ENCODE results near the gene ARHGAP24. TPM values are rescaled to one million over a fixed set of nuclear protein-coding genes. Genes with fewer than 3 reads are reported as not detected.

ARHGAP24 gene
- total RNA-seq, 1 experiment from 2014 or later, result 1.3 TPM

DNA sequence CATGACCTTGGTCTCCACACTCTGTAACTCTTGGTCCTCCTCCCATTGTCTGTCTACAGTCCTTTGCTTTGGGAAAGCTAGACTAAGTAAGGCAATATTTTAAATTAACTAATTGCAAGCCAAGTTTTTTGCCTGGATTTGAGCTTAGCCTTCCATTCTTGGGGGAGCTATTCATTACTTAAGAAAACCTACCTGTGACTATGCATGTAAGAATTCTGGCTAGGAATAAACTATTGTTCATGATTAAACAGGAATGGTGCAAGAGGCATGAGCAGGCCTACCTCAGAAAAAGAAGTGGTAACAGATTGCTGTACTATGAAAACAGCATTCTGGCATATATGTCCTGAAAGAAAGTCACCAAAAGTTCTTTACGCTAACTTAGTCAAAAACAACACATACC lies 575.5 kb downstream of the ARHGAP24 start (continued):
- TF ChIP-seq, protein P1, sequence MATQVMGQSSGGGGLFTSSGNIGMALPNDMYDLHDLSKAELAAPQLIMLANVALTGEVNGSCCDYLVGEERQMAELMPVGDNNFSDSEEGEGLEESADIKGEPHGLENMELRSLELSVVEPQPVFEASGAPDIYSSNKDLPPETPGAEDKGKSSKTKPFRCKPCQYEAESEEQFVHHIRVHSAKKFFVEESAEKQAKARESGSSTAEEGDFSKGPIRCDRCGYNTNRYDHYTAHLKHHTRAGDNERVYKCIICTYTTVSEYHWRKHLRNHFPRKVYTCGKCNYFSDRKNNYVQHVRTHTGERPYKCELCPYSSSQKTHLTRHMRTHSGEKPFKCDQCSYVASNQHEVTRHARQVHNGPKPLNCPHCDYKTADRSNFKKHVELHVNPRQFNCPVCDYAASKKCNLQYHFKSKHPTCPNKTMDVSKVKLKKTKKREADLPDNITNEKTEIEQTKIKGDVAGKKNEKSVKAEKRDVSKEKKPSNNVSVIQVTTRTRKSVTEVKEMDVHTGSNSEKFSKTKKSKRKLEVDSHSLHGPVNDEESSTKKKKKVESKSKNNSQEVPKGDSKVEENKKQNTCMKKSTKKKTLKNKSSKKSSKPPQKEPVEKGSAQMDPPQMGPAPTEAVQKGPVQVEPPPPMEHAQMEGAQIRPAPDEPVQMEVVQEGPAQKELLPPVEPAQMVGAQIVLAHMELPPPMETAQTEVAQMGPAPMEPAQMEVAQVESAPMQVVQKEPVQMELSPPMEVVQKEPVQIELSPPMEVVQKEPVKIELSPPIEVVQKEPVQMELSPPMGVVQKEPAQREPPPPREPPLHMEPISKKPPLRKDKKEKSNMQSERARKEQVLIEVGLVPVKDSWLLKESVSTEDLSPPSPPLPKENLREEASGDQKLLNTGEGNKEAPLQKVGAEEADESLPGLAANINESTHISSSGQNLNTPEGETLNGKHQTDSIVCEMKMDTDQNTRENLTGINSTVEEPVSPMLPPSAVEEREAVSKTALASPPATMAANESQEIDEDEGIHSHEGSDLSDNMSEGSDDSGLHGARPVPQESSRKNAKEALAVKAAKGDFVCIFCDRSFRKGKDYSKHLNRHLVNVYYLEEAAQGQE (IDR thresholded peaks at IDR 0.05; ENCODE audit: low read depth), result no peak
- TF ChIP-seq SIN3A (IDR thresholded peaks at IDR 0.05; ENCODE audit: low read depth) (no peak), CEBPB (IDR thresholded peaks at IDR 0.05; ENCODE audit: low read depth) (no peak), SP1 (IDR thresholded peaks at IDR 0.05; ENCODE audit: low read depth) (no peak)

MicroRNAs within 50 kb of the gene (microRNA counts, 767-probe panel; counts per million panel counts)
- not detected for microRNA hsa-miR-4451

Small RNA genes lying within 50 kb of the gene (microRNA-seq; reads per million reads assigned to microRNA genes)
- not detected for gene MIR4451 (ENCODE audit: borderline number of aligned reads)
